NCI-H510A (cell line): ENCODE results near the gene HS3ST4.

ENCODE experiments used
- DNase-seq: peaks from one replicate; lab custom pipeline; 2025; lab: John Stamatoyannopoulos, UW

Gene HS3ST4

DNA sequence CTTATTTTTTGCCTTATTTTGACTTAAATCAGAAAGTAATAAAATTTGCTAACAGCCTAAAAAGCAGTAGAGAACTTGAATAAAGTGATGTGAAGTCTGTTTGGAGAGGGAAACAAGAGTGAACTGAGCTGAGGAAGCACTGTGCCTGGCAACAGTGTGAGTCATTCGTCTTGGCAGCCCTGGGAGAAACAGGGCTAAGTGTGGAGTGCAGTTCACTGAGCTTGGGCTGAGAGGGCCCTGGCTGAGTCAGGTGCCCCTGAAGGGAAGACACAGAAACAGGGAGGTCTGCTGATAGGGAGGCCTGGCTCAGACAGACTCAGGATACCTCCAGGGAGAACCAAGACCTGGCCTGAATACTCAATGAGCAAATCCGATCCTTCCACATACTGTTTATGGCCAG, 132.1 kb downstream of the HS3ST4 start:
- no peak for DNase-seq

DNA sequence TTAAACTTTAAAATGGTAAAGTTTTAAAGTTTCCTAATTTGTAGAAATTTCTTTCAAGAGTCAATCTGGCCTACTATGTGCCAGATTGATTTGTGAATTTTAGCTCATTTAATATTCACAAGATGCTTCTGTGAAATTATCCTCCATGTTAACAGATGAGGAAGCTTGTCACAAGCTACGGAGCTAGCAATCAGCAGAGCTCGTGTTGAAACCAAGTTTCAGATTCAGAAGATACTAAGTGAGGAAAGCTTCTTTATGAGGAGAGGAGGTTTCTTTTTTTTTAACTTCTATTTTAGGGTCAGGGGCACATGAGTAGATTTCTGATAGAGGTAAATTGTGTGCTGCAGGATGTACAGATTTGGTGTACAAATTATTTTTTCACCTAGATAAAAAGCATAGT, 135.9 kb downstream of the HS3ST4 start:
- DNase-seq, result no peak

DNA sequence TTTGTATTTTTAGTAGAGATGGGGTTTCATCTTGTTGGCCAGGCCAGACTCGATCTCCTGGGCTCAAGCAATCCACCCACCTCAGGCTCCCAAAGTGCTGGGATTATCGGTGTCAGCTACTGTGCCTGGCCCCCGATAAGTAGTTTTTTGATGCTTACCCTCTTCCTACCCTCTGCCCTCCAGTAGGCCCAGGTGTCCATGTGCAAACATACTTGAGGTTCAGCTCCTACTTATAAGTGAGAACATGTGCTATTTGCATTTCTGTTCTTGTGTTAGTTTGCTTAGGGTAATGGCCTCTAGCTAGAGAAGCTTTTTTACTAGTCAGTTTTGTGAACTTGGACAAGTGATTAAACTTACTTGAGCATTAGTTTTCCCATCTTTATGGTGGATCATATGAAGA, 136.8 kb downstream of the HS3ST4 start:
- no peak for DNase-seq

DNA sequence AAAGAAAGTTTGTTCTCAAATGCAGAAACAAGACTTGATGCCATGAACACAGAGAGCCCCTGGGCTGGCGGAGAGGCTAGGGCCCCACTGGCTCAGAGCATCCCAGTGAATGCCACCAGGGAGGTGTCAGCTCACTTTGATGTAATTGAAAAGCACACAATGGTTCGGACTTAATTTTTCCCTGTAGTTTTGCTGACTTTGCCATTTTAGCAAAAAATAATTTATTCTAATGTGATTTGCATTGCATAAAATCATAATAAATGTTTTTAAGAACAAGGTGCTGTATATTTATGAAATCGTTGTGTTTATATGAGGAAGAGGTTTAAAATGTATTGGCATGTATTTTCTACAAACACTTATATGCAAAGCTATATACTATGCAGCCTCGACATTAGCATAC, 140.5 kb downstream of the HS3ST4 start:
- DNase-seq, result no peak

DNA sequence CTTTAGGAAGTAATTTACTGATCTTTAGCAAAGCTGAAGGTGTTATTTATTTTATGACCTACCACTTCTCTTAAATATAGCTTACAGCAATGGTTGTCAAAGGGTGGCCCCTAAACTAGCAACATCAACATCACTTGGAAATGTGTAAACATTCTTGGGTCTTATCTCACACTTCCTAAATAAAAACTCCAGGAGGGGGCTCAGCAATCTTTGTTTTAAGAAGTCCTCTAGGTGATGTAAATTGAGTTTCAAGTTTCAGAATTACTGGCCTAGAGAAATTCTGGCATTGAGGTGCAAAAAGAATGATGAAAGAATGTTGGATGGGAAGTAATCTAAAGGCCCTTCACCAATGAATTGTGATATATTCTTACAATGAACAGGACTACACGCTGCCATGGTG, 142.3 kb downstream of the HS3ST4 start:
- no peak for DNase-seq

DNA sequence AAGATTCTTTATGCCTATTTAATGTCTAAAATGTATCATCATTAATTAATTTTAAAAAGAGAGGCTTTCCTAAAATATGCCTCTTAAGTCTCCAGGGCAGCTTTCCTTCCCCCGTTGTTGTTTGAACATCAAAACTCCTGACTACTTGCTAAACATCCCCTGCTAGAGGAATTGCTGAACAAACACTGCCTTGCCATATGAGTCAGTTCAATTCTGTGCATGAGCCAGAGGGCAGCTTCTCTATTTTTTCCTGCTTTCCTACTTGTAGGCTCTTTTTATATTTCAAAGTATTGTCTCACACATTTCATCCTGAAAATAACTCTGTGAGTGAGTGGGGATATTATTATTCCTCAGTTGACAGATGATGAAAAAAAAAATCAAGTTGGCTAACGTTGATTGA, 143.4 kb downstream of the HS3ST4 start:
- DNase-seq, result no peak

DNA sequence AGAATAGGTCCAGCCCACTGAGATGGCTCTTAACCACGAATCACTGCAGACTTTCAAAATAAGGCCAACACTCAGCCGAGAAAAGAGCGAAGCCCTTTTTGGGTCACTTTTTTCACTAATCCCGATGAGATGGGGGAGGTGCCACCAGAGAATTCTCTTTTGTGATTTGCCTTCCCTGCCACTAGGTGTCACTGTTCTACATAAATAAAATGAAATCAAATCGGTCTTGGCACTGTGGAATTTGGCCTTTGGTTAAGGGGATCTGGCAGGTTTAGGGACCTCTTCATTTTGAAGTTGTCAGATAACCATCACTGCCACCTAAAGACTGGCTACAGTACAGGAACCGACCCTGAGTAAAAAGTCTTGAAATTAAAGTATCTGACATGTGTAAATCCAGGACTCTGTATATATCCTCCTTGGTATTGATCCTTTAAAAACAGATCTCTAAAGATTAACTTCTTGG, 147.0 kb downstream of the HS3ST4 start:
- peak; percentile 29 for DNase-seq

DNA sequence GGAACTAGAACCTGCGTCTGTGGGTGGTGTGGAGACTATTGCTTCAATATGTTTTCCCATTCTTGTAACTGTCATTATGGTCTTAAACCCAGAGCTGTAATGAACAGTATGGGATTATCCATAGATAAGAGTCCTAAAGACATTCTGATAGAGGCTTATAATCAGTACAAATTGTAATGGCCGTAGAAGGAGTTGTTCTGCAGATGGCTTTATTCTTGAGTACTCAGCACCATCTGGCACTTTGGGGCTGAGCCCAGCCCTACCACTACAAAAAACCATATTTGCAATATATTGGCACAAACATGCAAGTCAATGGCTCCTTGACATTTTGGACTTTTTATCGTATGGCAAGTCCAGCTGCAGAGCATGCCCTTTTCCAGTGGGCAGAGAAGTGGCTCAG, 150.0 kb downstream of the HS3ST4 start:
- no peak for DNase-seq

DNA sequence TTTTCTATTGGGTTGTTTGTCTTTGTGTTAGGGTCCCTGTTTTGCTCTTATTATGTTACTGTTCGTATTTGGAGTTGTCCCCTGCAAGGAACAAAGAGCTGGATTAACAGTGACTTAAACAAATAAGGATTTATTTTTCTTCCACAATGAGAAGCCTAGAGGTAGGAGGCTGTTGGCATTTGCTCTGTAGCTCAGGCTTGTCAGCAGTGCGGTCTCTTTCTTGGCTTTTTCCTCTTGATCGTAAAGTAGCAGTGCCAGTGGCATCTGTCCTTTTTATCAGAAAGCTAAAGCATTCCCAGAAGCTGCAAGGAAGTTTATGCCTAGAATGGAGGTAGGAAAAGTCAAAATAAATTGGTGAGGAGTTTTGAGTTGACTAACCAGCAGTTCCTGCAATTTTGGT, 154.1 kb downstream of the HS3ST4 start:
- DNase-seq, result no peak

DNA sequence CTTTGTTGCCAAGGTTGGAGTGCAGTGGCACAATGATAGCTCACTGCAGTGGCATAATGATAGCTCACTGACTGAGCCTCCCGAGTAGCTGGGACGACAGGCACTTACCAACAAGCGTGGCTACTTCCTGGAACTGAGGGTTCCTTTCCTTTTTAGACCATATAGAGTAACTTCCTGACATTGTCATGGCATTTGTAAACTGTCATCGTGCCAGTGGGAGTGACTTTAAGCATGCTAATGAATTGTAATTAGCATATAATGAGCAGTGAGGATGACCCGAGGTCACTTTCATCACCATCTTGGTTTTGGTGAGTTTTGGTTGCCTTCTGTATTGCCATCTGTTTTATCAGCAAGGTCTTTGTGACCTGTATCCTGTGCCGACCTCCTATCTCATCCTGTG, 162.4 kb downstream of the HS3ST4 start:
- DNase-seq, result no peak

DNA sequence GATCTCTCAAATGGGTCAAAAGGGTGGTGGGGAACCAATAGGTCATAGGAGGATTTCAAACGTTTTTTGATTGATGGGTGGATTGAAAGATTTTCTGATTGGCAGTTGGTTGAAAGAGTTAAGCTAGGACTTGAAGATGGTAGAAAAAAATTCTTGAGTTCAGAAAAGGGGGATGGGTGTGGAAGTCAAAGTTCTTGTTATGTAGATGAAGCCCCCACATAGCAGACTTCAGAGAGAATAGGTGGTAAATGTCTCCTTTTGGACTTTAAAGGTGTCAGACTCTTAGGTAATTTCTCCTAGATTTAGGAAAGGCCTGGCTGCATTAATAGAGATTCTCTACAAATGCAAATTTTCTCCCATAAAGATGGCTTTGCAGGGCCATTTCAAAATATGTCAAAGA, 163.3 kb downstream of the HS3ST4 start:
- no peak for DNase-seq

DNA sequence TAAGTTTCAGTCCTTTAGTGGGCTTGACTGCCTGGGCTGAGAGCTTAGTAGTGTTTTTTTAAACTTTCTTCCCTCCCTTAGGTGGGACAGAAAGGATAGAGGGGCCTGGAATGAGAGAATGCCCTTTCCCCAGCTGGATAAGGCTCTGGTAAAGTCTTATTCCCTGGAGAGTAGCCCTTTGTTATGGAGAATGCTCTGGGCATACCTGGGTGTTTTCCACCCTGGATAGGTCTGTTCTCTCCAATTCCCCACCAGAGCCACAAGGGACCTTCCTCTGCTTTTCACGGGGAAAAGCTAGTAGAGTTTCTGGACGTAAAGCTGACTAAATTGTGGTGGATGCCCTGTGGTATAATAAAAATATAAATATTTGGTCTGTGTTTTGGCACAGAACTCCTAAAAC, 164.1 kb downstream of the HS3ST4 start:
- DNase-seq, result no peak

DNA sequence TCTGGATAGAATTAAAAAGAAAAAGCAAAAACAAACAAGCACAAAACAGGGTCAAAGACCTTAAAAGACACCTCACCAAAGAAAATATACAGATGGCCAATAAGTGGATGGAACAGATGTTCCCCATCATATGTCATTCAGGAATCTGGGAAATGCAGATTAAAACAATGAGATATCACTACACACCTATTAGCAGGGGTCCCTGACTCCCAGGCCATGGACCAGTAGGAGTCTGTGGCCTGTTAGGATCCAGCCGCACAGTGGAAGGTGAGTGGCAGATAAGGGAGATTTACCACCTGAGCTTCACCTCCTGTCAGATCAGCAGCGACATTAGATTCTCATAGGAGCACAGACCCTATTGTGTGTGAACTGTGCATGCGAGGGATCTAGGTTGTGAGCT, 167.9 kb downstream of the HS3ST4 start:
- DNase-seq, result no peak

DNA sequence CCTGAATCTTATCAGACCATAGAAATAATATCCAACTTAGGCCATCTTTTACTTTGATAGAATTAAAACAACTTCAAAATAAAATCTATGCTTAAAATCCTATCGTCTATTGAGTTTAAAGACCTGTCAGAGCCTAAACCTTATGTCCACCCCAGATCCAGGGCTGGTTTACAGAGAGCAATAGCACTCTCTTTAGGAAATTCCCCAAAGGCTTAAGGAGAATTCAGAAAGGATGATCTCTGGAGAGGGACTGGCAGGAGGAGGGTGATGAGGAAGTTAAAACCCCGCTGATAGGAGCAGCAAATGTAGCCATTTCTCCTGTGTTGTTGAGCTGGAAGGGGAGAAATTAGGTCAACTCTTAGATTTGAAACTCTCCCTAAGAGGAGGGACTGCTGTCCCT, 175.3 kb downstream of the HS3ST4 start:
- DNase-seq, result no peak

DNA sequence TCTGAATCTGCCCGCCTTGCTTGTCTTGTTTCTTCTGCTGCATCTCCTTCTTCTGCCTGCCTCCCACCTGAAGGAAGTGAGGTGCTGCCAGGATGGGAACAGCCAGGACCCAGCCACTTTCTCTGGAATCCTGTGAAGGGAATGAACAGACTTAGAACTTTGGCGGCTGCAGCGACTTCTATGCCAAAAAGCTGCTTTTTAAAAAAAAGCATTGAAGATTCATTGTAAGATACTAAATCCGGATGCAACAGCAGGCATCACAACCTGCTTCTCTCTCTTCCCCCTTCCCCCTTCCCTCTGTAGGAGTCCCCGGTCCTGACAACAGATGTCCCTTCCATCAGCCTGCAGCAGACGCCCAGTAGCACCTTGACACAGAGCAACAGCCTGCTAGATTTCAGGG, 176.3 kb downstream of the HS3ST4 start:
- DNase-seq, result no peak

DNA sequence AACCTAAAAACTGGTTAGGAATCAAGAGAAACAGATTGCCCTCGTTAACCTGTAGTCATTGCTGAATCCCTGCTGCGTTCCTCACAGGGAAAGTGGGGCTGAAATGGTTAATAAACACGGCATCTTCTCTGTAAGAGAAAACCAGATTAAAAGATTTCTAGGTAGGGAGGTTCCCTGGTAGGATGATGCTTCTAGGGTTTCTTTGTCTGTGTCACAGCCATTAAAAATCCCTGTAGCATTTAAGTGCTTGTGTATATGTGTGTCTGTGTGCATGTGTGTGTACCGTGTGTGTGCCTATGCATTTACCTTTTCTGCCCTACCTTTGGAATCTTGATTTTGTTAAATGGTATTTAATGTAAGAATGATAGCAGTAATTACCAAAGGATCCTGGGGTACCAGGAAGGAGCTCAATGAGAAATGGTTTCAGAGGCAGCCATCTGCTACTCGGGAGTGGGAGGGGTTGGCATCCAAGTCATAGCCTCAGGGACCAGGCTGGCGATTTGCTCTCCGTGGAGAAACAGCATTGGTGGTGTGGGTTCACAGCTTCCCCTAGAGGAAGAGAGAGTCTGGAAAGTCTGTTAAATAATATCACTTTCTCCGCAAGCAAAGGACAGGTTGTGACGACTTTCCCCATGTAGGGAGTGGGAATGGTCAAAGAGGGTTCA, 177.1 kb downstream of the HS3ST4 start:
- no peak for DNase-seq

DNA sequence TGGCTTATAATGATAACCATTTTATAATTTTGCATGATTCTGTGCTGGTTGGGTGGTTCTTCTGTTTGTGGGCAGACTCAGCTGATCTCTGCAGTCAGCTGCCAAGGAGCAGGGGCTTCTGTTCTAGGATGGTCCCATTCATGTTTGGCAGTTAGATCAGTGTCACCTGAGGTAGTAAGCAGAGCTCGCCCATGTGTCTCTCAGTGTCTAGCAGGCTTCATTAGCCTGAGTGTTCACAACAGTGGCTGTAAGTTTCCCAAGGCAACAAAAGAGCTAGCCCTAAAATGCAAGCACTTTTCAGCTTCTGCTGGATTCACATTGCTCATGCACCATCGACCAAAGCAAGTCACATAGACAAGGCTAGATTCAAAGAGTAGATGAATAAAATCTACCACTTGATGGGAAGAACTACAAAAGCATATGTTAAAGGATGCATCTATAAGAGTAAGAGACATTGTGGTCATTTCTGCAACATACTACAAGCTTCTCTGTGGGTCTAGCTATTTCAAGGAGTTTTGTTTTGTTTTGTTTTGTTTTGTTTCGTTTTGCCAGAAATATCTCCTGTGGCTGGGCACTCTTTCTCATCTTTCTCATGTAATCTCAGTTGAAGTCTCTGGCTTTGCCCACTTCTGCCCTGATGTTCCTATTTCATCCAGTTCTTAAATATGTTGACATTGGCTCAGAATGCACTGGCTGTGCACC, 180.8 kb downstream of the HS3ST4 start:
- DNase-seq, result no peak

DNA sequence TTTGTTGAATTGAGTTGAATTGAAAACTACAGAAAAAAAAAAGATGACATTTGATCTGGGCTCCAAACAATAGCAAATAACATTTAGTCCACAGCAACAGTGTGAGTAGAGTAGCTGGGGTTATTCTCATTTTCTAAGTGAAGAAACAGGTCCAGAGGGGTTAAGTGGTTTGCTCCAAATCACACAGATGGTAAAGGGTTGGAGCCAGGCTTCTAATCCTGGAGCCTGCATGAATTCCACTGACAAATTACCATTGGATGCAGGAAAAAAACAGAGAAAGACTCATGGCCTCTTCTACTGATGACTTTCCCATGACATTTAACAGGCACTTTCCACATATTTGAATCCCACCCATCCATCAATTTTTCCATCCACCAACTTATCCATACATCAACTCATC, 182.4 kb downstream of the HS3ST4 start:
- DNase-seq, result no peak

DNA sequence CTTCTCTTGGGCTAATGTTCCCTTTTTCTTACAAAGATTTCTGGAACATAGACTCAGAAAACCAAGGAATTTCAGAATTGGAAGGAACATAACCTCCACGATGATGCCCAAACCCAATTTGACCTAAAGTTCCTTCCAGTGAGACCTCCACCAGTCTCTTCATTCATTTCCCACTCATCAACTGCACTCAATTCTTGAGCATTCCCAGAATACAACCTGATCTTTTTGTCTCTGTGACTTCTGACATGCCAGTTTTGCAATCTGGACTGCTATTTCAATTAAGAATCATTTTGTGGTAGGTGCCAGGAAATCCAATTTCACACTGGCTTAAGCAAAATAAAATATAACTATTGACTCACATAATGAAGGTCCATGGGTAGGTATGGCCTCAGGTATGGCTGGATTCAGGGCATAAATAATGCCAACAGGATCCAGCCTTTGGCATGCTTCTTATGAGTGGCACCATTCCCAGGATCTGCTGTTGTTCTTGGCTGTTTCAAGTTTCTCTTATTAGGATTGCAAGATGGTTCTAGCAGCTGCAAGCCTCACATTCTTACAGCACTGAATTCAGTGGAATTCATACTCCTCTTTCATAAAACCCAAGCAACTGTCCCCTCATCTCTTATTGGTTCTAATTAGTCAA, 184.3 kb downstream of the HS3ST4 start:
- DNase-seq, result no peak

DNA sequence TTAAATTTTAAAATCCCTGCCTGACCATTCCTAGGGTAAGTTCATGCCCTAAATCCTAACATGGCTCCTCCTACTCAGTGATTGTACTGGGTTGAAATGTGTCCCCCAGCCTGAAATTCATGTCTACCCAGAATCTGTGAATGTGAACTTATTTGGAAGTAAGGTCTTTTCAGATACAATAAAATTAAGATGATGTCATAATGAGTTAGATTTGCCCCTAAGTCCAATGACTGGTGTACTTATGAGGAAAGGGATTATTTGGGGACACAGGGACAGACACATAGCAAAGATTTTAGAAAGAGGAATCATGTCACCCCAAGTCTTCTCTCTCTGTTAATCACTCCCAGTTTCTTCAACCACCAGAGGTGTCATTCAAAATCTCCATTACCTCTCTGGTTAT, 185.3 kb downstream of the HS3ST4 start:
- no peak for DNase-seq

DNA sequence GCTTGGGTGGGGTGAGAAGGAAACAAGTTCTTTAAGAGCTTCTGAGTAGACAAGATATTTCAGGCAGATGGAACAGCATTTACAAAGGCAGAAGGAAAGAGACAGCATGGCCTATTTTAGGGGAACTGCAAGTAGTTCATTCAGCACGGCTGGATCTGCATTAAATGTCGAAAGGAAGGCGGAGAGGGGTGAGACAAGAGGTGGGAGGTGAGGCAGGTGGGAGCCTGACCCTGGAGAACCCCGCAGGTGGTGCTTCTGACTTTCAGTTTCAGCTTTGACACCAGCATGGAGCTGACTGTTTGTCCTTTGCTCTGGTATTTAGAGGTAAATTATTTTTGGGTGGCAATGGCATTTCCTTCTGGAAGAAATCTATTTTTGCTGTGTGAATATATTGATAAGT, 194.8 kb downstream of the HS3ST4 start:
- DNase-seq, result no peak

DNA sequence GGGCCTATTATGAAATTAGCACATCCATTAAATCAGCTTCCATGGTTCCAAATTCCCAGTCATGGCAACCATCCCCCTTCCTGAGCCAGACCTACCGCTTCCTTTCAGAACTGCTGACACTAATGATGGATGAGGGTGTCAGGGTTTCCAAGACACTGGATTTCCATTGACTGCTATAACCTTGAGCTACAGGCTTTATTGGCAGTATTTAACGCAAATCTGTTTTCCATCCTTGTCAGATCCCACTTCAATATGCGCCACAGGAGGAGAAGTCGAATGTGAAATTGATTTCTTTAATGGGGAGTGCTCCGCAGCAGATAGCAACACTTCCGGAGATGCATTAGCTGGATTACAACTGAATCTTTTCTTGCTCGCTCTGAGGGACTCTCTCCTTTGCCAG, 197.1 kb downstream of the HS3ST4 start:
- no peak for DNase-seq

DNA sequence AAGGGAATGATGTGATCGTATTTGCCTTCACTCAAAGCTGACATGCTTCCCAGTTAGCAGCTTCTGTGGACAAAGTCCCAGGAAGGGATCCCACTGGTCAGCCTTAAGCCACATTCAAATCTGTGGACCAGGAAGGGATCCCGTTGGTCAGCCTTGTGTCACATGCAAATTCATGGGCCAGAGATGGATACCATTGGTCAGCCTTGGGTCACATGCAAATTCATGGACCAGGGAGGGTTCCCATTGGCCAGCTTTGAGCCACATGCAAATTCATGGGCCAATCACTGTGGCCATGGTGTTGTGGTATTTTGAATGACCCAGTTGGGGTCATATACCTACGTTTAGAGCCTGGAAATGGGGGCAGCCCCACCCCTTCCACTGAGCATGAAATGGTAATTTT, 201.6 kb downstream of the HS3ST4 start:
- DNase-seq, result no peak

DNA sequence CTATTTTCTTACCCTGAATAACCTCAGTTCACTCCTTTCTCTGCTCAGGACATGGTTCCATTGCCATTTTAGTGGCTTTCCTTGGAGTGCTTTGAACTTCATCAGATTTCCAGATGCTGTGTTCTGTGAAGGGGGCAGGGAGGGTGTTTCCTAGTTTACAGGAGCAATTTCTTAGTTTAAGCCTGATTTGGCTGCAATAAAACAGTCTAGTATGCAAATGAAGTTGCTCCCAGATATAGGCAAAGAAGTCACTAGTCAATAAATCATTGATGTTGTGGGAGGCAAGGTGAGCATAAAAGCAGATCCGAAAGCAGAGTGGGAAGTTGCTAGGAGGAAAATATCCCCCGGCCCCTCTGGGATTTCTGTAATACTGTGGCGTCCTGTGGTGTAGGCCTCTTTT, 202.3 kb downstream of the HS3ST4 start:
- DNase-seq, result no peak
